Activated naive CD4-positive, alpha-beta T cell treated with anti-CD3 and anti-CD28 coated beads for 36 hours (primary cell): Measurements from ENCODE around the gene CCDC138. TPM values are rescaled to one million over a fixed set of nuclear protein-coding genes. Genes with fewer than 3 reads are reported as not detected.

Source experiments
- CTCF ChIA-PET: fragments of 350-600 bp; sonication (Branson Sonifier 250); formaldehyde crosslinking; loops from one replicate; lab custom pipeline; 2021; ENCODE audit warnings: antibody characterized with exemption; lab: Charles Lee
- DNase-seq: peaks from one replicate; pipeline ENCODE4 v3.0.0-alpha.2; 2020
- H3K27ac Mint-ChIP-seq: one replicate; pipeline ENCODE4 v1.8.0; 2021; ENCODE audit warnings: mild to moderate bottlenecking, mixed read lengths
- H3K27me3 Mint-ChIP-seq: one replicate; pipeline ENCODE4 v1.8.0; 2021; ENCODE audit warnings: low read depth, mixed read lengths
- H3K36me3 Mint-ChIP-seq: one replicate; pipeline ENCODE4 v1.8.0; 2021; ENCODE audit warnings: low read depth, mixed read lengths
- H3K4me1 Mint-ChIP-seq: one replicate; pipeline ENCODE4 v1.8.0; 2021; ENCODE audit warnings: low read depth, mixed read lengths
- H3K4me3 Mint-ChIP-seq: one replicate; pipeline ENCODE4 v1.8.0; 2021; ENCODE audit warnings: mild to moderate bottlenecking, moderate library complexity, mixed read lengths
- H3K9me3 Mint-ChIP-seq: one replicate; pipeline ENCODE4 v1.8.0; 2021; ENCODE audit warnings: mixed read lengths
- intact Hi-C: fragments of 100-400 bp; cut with micrococcal nuclease; formaldehyde crosslinking; loops from one replicate; pipeline ENCODE4 v1.15.1; 2023
- total RNA-seq, 2 experiments: library from RNA; stranded (reverse); gene quantifications; one replicate each; pipeline ENCODE4 v1.2.3, GENCODE V29; 2021

Gene CCDC138
- total RNA-seq, 2 experiments from 2014 or later = 7.4 to 9.5 TPM

DNA sequence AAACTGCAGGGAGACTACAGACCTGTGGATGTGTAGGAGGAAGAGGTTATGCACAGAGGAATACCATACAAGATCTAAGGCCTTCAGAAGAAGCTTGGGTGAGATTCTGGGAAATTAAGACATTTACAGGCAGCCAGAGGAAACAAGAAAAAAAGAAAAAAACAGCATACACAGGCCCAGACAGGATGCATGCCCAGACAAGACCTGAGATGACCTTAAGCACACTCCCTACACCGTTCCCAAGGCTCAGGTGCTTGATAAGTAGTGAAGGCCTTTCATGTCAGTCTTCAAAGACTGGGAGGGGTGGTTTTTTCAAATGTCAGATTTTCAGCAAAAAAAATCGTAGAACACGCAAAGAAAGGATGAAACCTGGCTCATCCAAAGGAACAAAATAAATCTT lies 83.0 kb downstream of the CCDC138 start:
- Mint-ChIP-seq H3K4me3 (no peak overlapping the region), H3K27ac (no peak overlapping the region), H3K36me3 (peaks cover 29% of the 10 kb centered on the region), H3K4me1 (no peaks in the 10 kb centered on the region), H3K27me3 (no peaks in the 10 kb centered on the region), H3K9me3 (peaks cover 17% of the 10 kb centered on the region)
- DNase-seq = no peak
- CTCF ChIA-PET = no interaction called here
- intact Hi-C loops = no loop called here

DNA sequence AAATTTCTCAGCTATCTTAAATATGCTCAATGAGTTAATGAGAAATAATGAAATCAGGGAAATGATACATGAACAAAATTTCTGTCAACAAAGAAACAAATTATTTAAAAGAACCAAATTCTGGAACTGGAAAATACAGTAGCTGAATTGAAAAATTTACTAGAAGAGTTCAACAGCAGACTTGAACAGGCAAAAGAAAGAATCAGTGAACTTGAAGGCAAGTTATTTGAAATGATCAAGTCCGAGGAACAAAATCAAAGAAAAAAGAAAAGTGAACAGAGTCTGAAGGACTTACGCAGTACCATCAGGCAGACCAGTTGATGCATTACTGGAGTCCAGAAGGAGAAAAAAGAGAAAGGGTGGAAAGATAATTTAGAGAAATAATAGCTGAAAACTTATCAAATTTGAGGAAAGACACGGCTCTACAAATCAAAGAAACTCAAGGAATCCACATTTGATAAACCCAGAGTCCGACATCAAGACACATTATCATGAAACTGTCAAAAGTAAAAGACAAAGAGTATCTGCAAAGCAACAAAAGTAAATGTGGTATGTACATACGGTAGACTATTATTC lies 83.6 kb downstream of the CCDC138 start:
- Mint-ChIP-seq H3K36me3 (peaks cover 29% of the 10 kb centered on the region), H3K4me3 (no peak overlapping the region), H3K9me3 (peaks cover 17% of the 10 kb centered on the region), H3K27ac (no peak overlapping the region), H3K27me3 (no peaks in the 10 kb centered on the region), H3K4me1 (no peaks in the 10 kb centered on the region)
- intact Hi-C loops = no loop called here
- DNase-seq = no peak
- CTCF ChIA-PET = no interaction called here

DNA sequence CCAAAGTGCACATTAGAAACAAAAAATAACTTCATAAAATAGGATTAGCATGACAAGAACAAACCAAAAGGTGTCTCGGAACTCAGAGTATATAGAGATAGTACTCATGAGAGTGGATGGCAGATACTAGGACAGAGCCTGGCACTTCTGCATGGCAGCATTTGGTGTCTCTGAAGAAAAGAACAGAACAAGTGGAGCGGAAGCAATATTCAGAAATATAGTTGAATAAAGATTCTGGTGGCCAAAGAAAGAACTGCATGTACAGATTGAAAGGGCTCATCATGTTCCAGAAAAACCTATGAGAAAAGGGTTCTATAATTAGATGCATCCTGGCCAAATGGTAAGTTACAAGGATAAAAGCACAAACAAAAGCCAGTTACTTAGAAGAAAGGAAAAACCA lies 90.9 kb downstream of the CCDC138 start:
- H3K27ac Mint-ChIP-seq = no peak overlapping the region
- H3K36me3 Mint-ChIP-seq = peaks cover 12% of the 10 kb centered on the region
- H3K27me3 Mint-ChIP-seq = no peaks in the 10 kb centered on the region
- intact Hi-C loops = no loop called here
- peaks cover 24% of the 10 kb centered on the region for H3K9me3 Mint-ChIP-seq
- no peak for DNase-seq
- CTCF ChIA-PET = interaction anchor here (0.7 kb wide), 1 partner anchor 53 kb away, joined by 3 read pairs; no protein-coding TSS in a partner anchor
- no peak overlapping the region for H3K4me3 Mint-ChIP-seq
- no peaks in the 10 kb centered on the region for H3K4me1 Mint-ChIP-seq

DNA sequence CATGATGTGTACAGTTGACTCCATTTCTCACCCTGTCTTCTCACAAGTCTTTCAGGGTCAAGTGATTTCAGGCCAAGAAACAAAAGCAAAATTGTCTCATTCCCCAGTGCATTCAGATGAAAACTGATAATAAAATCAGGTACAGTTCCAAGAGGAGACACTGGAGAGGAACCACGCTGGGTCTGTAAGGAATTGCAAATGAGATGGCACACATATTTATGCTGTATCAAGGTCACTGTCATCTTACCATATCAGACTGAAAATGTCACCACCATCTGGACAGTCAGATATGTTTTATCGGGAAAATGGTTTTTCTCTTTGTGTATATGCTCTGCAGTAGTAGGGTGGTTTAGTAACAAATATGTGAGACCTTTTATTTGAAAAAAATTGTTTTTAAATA lies 91.7 kb downstream of the CCDC138 start:
- intact Hi-C loops = no loop called here
- no peak overlapping the region for H3K27ac Mint-ChIP-seq
- peaks cover 14% of the 10 kb centered on the region for H3K36me3 Mint-ChIP-seq
- peaks cover 32% of the 10 kb centered on the region for H3K9me3 Mint-ChIP-seq
- H3K4me1 Mint-ChIP-seq = no peaks in the 10 kb centered on the region
- DNase-seq = no peak
- H3K4me3 Mint-ChIP-seq = no peak overlapping the region
- CTCF ChIA-PET = no interaction called here
- H3K27me3 Mint-ChIP-seq = no peaks in the 10 kb centered on the region

DNA sequence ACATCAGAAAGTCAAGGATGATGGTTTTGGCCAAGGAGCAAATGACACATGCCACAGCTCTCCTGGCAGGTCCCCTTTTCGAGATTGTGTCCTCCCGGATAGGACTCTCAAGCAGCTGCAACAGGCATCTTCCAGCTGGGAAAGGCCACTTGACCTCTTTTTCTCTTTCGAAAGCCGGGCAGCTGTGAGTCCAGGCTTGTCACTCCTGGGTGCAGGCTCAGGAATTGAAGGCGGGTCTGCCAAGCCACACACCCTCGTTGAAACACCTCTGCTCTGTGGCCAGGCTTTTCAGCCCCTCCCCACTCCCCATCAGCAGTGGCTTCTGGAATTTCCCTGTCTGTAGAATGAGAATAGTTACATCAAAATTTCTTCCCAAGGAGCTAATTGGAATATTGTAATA lies 98.0 kb downstream of the CCDC138 start:
- CTCF ChIA-PET = no interaction called here
- Mint-ChIP-seq H3K27ac (no peak overlapping the region), H3K9me3 (peaks cover 73% of the 10 kb centered on the region), H3K27me3 (no peaks in the 10 kb centered on the region), H3K4me1 (no peaks in the 10 kb centered on the region), H3K36me3 (peaks cover 10% of the 10 kb centered on the region), H3K4me3 (no peak overlapping the region)
- DNase-seq = no peak
- intact Hi-C loops = no loop called here

DNA sequence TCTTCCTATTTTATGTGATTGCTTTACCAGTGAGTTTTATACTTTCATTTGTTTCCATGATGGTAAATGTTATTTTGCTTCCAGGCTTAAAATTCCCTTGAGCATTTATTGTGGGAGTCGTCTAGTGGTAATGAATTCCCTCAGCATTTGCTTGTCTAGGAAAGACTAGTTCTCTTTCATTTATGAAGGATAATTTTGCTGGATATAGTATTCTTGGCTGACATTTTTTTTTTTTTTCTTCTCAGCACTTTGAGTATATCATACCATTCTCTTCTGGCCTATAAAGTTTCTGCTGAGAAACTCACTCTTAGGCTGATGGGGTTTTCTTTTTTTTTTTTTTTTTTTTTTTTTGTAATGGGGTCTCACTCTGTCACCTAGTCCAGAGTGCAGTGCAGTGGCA lies 103.3 kb downstream of the CCDC138 start:
- H3K9me3 Mint-ChIP-seq = peaks cover 73% of the 10 kb centered on the region

DNA sequence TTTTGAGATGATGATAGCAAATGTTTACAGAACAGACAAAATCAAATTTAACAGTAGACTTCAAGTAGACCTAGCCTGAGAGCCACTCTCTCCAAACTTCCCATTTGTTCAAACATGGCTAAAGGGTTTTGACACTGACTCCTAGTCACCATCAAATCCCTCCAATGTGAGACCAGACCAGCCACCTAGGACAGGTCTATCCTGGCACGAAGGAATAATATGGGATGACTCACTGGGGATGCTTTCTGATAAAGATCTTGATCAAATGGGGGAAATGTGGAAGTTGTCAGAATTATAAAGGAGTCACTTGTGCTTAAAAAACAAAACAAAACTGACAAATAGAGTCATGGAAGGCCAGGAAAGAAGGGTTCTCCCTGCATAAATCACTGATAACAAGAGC lies 106.7 kb downstream of the CCDC138 start:
- DNase-seq = no peak
- CTCF ChIA-PET = no interaction called here
- no peak overlapping the region for H3K4me3 Mint-ChIP-seq
- intact Hi-C loops = no loop called here
- peaks cover 58% of the 10 kb centered on the region for H3K36me3 Mint-ChIP-seq
- H3K27ac Mint-ChIP-seq = no peak overlapping the region
- peaks cover 2% of the 10 kb centered on the region for H3K4me1 Mint-ChIP-seq
- peaks cover 50% of the 10 kb centered on the region for H3K9me3 Mint-ChIP-seq
- no peaks in the 10 kb centered on the region for H3K27me3 Mint-ChIP-seq

More for the DNA sequence above, 103.3 kb downstream of the CCDC138 start:
- intact Hi-C loops = no loop called here
- H3K27ac Mint-ChIP-seq = no peak overlapping the region
- no peak for DNase-seq
- no peak overlapping the region for H3K4me3 Mint-ChIP-seq
- no peaks in the 10 kb centered on the region for H3K4me1 Mint-ChIP-seq
- no peaks in the 10 kb centered on the region for H3K27me3 Mint-ChIP-seq
- CTCF ChIA-PET = no interaction called here
- peaks cover 38% of the 10 kb centered on the region for H3K36me3 Mint-ChIP-seq

DNA sequence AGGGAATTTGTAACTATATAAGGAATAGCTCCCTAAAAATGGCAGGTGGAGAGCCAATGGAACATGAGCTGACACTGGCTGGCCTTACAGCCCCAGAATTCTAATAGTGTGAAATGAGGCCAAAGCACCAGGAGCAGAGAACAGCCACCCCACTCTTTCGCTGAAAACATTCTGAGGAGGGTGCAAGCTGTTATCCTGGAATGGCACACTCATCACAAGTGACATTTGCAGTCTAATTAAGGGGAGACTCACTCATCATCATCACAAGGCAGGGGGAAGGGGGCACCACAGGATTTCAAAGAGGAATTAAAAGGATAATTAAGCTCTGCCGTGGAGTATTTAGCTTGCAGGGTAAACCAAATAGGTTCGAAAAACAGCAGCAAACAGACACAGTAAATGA lies 108.2 kb downstream of the CCDC138 start:
- no peak for DNase-seq
- Mint-ChIP-seq H3K4me1 (peaks cover 7% of the 10 kb centered on the region), H3K9me3 (peaks cover 37% of the 10 kb centered on the region), H3K27me3 (no peaks in the 10 kb centered on the region), H3K36me3 (peaks cover 67% of the 10 kb centered on the region), H3K27ac (no peak overlapping the region), H3K4me3 (no peak overlapping the region)
- intact Hi-C loops = no loop called here
- CTCF ChIA-PET = no interaction called here

DNA sequence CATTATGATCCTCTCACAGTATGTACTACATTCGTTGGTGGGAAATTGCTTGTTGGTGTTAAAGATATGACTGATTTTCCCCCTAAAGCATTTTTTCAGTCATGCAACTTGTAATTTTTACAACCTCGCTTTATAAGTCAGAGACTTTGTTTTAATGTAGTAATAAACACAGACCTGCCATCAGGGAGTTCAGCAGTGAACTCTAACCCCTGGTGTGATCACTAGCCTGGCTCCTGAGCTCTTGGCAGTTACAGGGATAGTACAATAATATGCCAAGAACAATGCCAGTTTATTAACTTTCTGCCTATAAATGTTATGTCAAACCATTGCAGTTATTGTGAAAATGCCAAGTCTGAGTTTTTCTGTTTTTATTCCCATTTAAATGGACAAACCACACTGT lies 108.6 kb downstream of the CCDC138 start:
- intact Hi-C loops = no loop called here
- CTCF ChIA-PET = no interaction called here
- no peak overlapping the region for H3K27ac Mint-ChIP-seq

DNA sequence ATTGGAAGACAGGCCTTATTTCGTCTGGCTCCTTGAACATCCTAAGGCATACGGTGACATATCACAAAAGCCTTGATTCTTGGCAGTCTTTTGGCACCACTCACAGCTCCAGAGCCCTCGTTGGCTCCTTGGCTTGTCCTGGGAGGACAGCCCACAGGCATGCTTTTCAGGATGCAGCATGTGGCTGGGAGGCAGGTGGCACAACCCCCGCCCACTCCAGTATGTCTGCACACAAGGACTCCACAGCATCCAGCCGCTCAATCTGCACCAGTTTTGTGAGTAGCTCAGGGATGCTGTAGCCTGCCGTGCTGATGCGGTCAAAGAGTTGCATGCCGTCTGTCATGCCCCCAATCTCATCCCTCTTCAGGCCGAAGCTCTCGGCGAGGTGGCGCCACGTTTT lies 110.2 kb downstream of the CCDC138 start:
- no peaks in the 10 kb centered on the region for H3K27me3 Mint-ChIP-seq
- intact Hi-C loops = no loop called here
- no peak overlapping the region for H3K27ac Mint-ChIP-seq
- H3K4me1 Mint-ChIP-seq = peaks cover 7% of the 10 kb centered on the region
- CTCF ChIA-PET = no interaction called here
- H3K36me3 Mint-ChIP-seq = peaks cover 73% of the 10 kb centered on the region
- no peak for DNase-seq
- peaks cover 31% of the 10 kb centered on the region for H3K9me3 Mint-ChIP-seq
- H3K4me3 Mint-ChIP-seq = no peak overlapping the region

More for the DNA sequence above, 108.6 kb downstream of the CCDC138 start:
- H3K4me3 Mint-ChIP-seq = no peak overlapping the region
- no peak for DNase-seq
- H3K36me3 Mint-ChIP-seq = peaks cover 66% of the 10 kb centered on the region
- H3K27me3 Mint-ChIP-seq = no peaks in the 10 kb centered on the region
- H3K4me1 Mint-ChIP-seq = peaks cover 7% of the 10 kb centered on the region
- peaks cover 34% of the 10 kb centered on the region for H3K9me3 Mint-ChIP-seq

DNA sequence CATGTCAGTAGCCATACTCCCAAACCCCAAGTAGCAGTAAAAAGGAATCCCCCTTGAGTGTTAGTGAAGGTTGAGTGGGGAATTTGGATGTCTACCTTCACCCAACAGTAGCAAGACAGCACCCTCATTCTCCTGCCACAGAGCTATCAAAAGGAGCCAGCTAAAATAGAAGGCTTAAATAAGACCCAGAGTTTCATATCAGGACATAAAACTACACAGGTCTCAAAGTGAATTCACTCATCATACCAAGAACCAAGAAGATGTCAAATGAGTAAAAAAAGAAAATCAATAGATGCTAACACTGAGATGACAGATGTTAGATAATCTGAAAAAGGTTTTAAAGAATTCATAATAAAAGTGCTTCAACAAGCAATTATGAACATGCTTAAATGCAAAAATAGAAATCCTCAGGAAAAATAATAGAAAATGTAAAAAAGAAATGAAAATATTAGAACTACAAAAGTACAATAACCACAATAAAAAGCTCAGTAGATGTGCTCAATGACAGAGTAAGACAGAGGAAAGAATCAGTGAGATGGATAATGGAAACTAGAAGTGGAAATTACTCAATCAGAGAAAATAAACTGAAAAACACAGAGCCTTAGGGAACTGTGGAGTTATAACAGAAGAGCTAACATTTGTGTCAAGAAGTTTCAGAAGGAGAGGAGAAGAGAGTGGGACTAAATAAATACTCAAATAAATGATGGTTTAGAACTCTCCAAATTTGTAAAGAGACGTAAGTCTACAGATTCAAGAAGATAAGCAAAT lies 111.9 kb downstream of the CCDC138 start:
- intact Hi-C loops = no loop called here
- no peak overlapping the region for H3K4me3 Mint-ChIP-seq
- DNase-seq = no peak
- H3K9me3 Mint-ChIP-seq = peaks cover 20% of the 10 kb centered on the region
- H3K27ac Mint-ChIP-seq = no peak overlapping the region
- peaks cover 7% of the 10 kb centered on the region for H3K4me1 Mint-ChIP-seq
- H3K27me3 Mint-ChIP-seq = no peaks in the 10 kb centered on the region
- H3K36me3 Mint-ChIP-seq = peaks cover 74% of the 10 kb centered on the region
- CTCF ChIA-PET = interaction anchor here (0.7 kb wide), 1 partner anchor 69 kb away, joined by 4 read pairs; no protein-coding TSS in a partner anchor

DNA sequence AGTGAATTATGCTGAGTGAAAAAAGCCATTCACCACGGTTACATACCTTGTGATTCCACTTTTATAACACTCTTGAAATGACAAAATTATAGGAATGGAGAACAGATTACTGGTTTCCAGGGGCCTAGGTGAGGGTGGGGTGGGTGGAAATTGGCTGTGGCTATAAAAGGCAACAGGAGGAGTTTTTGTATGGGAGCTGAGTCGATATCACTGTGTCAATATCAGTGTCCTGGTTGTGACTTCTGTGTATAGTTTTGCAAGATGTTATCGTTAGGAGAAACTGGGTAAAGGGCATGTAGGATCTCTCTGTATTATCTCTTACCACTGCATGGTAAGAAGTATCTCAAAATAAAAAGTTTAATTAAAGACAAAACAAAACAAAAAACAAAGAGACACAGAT lies 118.1 kb downstream of the CCDC138 start:
- peaks cover 10% of the 10 kb centered on the region for H3K9me3 Mint-ChIP-seq
- no peak for DNase-seq
- H3K36me3 Mint-ChIP-seq = peaks cover 41% of the 10 kb centered on the region
- no peaks in the 10 kb centered on the region for H3K27me3 Mint-ChIP-seq
- intact Hi-C loops = no loop called here
- no peak overlapping the region for H3K4me3 Mint-ChIP-seq
- no peaks in the 10 kb centered on the region for H3K4me1 Mint-ChIP-seq
- CTCF ChIA-PET = no interaction called here
- no peak overlapping the region for H3K27ac Mint-ChIP-seq

DNA sequence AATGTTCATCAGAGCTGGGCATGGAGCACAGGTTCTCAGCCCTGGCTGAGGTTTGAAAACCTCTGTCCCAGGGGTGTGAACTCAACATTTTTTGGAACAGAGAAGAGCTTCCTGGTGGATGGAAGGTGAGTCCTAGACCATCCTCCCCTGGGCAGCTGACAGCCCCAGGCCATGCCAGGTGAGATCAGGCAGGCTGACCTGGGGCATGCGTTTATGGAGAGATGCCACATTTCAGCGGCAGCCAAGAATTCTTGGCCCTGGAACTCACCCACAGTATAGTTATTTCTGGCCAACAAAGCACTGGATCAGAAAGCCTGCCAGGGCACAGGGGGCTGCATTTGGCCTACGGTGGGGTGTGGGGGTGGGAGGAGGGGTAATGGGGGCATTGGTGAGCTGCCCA lies 118.6 kb downstream of the CCDC138 start:
- Mint-ChIP-seq H3K9me3 (peaks cover 10% of the 10 kb centered on the region), H3K27ac (no peak overlapping the region), H3K27me3 (no peaks in the 10 kb centered on the region), H3K4me3 (no peak overlapping the region), H3K4me1 (no peaks in the 10 kb centered on the region), H3K36me3 (peaks cover 41% of the 10 kb centered on the region)
- intact Hi-C loops = no loop called here
- DNase-seq = no peak
- CTCF ChIA-PET = no interaction called here
